AG04449 (cell line): Measurements from ENCODE around the gene MLEC.
"Not testable (repeated sequence)": the region's sequence is repeated elsewhere in the genome, so short reads cannot be mapped to it uniquely, and the experiment has no call there.

ENCODE experiments used
- CTCF ChIA-PET: fragments of 350-600 bp; formaldehyde crosslinking; extraction: SDS; loops from one replicate; lab custom pipeline; 2021; ENCODE audit warnings: antibody characterized with exemption; lab: Yijun Ruan, JAX
- POLR2A ChIA-PET: fragments of 400-600, 350-600 bp; formaldehyde crosslinking; extraction: SDS; loops from one replicate; lab custom pipeline; 2020; ENCODE audit warnings: antibody characterized with exemption, inconsistent platforms; lab: Yijun Ruan, JAX
- DNase-seq: peaks from one replicate; pipeline ENCODE4 v3.0.0-alpha.2; 2010; ENCODE audit warnings: low read depth, low spot score
- H3K4me3 ChIP-seq: 2 replicates; pipeline ENCODE4 v1.5.1; 2011; ENCODE audit warnings: low read depth, mild to moderate bottlenecking, control low read depth, low read length
- CTCF ChIP-seq: IDR thresholded peaks from one replicate; pipeline ENCODE4 v1.5.1; 2011; ENCODE audit warnings: mild to moderate bottlenecking, moderate library complexity, low read length, control low read depth, inconsistent platforms; ENCODE audit not compliant: insufficient read depth; ENCODE audit errors: missing control alignments

Gene MLEC

DNA sequence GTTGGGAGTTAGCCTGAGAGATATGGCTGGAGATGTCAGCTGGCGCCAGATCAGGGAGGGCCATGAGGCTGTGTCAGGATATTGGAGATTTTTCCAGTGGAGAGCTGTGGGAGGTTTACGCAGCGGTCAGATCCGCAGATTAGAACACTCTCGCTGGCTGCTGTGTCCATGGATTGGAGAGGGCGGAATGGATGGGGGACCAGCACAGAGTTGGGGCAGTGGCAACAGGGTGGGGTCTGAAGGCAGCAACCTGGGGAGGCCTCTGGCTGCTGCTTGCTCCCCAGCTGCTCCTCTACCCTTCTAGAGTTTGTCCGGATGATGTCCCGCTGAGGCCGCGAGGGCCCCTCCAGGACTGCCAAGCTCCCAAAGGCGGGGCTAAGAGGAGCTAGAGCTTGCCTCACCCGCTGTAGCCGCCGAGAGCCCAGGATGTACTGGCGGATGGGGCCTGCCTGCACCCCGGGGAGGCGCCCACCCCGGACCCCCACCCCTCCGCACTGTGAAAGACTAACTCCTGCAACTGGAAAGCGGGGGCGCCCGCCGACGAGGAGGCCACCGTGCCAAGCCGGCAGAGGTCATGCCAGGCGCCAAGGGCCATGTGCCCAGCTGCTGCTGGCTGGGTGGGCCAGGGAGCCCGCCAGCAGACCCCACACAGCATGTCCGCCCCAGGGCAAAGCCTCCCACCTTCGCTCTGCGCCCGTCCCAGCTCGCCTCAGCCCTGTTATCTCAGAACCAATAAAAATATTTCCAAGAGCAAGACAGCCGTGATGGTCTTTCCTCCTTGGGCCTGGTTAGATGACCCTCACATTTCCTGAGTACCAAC, 20.2 kb upstream of the MLEC start:
- H3K4me3 ChIP-seq: no peak overlapping the region
- no peak for DNase-seq
- ChIA-PET CTCF (interaction anchor here (15.1 kb wide), 1 partner anchor 18 kb away, joined by 170 read pairs; no protein-coding TSS in a partner anchor), POLR2A (no interaction called here)
- no peak for TF ChIP-seq CTCF

DNA sequence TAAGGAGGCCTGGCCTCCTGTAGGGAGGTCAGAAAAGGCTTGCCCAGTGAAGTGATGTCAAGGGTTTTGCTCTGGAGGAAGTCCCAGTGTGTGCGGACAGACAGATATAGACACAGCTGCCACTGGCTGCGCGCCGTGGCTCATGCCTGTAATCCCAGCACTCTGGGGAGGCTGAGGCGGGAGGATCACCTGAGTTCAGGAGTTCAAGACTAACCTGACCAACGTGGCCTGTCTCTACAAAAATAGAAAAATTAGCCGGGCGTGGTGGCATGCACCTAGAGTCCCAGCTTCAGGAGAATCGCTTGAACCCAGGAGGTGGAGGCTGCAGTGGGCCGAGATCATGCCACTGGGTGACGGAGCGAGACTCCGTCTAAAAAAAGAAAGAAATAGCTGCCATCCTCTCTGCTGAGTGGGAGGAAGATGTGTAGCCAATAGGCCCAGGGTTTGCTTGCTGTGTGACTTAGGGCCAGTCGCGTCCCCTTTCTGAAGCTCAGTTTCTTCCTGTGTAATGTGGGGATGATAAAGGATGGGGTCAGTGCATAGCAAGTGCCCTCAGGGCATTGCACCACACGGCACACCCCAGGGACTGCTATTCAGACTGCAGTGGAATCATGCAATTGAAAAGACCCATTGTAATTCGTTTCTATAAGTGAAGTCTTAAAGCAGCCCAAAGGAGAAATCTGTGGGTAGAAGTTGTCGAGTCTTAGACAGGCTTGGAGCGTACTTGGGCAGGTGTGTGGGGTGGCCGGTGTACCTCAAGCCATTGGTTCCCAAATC, 18.7 kb upstream of the MLEC start:
- DNase-seq: no peak
- CTCF ChIA-PET: interaction anchor here (1.7 to 15.1 kb wide), 2 partner anchors 20 to 304 kb away, joined by 5 to 170 read pairs; no protein-coding TSS in a partner anchor
- POLR2A ChIA-PET: no interaction called here
- no peak for TF ChIP-seq CTCF
- H3K4me3 ChIP-seq: no peak overlapping the region

DNA sequence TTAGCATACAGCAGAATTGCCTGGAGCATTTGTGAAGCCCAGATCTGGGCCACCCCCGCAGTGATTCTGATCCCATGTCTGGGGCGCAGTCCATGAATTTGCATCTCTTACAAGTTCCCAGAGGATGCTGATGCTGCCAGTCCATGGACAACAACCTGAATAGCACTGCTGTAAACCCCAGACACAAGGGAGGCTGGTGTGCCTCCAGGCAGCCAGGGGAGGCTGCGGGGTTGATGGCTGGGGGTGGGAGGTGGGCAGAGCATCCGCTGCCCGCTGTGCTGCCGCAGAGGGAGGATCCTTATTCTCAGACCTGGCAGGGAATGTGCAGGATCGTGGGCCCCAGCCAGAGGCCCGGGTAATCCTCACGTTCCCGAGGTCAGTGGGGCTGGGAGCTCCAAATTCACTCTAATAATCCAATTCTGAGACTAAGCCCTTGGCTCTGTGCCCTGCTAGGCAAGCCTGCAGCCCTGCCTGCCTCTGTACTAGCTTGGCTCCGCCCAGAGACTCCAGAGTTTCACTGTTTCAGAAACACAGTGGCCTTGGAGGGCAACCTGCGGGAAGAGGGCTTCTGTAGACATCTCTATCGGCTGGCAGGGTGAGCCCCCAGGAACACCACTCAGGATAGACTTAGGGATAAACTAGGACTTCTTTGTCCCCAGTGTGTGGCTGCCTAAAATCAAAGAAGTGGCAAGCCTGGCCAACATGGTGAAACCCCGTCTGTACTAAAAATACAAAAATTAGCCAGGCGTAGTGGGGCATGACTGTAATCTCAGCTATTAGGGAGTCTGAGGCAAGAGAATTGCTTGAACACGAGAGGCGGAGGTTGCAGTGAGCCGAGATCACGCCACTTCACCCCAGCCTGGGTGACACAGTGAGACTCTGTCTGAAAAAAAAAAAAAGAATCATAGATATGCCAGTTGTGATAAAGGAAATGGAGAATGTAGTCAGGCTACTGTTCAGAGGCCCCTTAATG, 17.8 kb upstream of the MLEC start:
- CTCF ChIA-PET: interaction anchor here (1.1 to 15.1 kb wide), 3 partner anchors 10 to 303 kb away, joined by 3 to 170 read pairs (median 5); no protein-coding TSS in a partner anchor
- H3K4me3 ChIP-seq: no peak overlapping the region
- DNase-seq: no peak
- POLR2A ChIA-PET: no interaction called here
- TF ChIP-seq CTCF: no peak

- POLR2A ChIA-PET, DNase-seq, H3K4me3 ChIP-seq: not testable (repeated sequence)
- CTCF ChIA-PET: interaction anchor here (1.1 to 15.1 kb wide), 2 partner anchors 11 to 22 kb away, joined by 3 to 170 read pairs; no protein-coding TSS in a partner anchor
These were observed 16.7 kb upstream of the MLEC start for GRCh38 chr12:120670237-120670636.

DNA sequence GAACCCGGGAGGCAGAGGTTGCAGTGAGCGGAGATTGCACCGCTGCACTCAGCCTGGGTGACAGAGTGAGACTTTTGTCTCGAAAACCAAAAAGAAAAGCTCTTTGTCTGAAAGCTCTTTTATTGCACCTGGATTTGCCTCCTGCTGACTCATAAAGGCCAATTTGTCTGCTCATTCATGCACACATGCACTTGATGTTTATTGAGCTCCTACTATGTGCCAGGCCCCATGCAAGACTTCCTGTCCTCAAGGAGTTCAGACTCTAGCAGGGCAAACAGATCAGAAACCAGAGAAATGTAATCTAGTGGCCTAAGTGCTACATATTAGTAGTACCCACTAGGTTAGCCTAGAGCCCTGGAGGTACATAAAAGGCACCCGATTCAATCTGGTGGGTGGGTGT, 16.3 kb upstream of the MLEC start:
- no peak for TF ChIP-seq CTCF
- no peak for DNase-seq
- ChIA-PET CTCF (interaction anchor here (15.1 kb wide), 1 partner anchor 22 kb away, joined by 170 read pairs; no protein-coding TSS in a partner anchor), POLR2A (no interaction called here)
- H3K4me3 ChIP-seq: no peak overlapping the region

- DNase-seq: no peak
- no peak for TF ChIP-seq CTCF
- ChIA-PET POLR2A (no interaction called here), CTCF (interaction anchor here (1.5 to 15.1 kb wide), 3 partner anchors 10 to 26 kb away, joined by 3 to 170 read pairs (median 4); no protein-coding TSS in a partner anchor)
- H3K4me3 ChIP-seq: no peak overlapping the region
These were observed 12.8 kb upstream of the MLEC start for GRCh38 chr12:120674097-120674636.
